GM19467 (cell line): ENCODE results near the gene FOCAD.
"Not testable (repeated sequence)": the region's sequence is repeated elsewhere in the genome, so short reads cannot be mapped to it uniquely, and the experiment has no call there.

Experiments
- ATAC-seq: cut with Tn5 transposase; IDR thresholded peaks from one replicate; pipeline ENCODE4 v1.9.1; 2021; ENCODE audit warnings: mild to moderate bottlenecking, moderate library complexity; ENCODE audit not compliant: unreplicated experiment

Gene FOCAD, protein sequence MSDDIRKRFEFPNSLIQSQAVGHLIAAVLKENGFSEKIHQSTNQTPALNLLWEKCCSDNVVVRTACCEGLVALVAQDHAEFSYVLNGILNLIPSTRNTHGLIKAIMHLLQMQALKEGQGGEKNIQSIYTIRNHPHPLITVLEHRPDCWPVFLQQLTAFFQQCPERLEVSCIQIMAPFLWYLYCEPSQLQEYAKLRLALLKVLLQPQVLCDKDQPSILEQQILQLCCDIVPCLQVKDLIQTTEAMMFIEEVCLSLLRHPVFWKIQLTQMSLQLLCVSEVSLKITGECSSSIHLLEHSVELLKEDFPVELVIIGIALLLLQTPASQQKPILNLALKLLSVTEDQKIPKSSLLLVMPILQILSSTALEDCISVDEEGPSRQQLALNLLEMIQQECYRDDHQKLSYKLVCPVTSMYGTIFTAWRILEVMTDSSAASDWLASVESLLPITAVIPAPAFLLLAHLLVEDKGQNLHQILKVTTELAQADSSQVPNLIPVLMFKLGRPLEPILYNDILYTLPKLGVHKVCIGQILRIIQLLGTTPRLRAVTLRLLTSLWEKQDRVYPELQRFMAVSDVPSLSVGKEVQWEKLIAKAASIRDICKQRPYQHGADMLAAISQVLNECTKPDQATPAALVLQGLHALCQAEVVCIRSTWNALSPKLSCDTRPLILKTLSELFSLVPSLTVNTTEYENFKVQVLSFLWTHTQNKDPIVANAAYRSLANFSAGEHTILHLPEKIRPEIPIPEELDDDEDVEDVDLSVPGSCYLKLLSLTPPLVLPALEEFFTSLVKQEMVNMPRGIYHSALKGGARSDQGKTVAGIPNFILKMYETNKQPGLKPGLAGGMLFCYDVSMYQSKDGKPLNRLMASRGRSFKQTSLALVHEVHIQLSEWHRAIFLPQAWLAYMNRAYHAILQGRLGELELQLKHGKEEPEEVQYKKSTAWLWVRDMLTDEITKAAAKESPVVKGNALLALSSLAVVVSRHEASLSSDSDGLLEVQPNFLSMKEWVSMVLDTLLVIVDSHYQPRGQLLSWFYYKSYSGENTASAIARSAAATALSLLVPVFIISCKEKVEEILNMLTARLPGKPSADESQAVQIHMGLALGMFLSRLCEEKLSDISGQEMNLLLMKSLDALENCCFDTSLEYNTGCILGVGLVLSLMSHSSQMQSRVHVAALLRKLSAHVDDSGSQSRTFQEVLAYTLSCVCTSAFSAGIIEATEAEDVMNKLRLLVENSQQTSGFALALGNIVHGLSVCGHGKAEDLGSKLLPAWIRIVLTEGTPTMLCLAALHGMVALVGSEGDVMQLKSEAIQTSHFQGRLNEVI (N-terminal part only)

DNA sequence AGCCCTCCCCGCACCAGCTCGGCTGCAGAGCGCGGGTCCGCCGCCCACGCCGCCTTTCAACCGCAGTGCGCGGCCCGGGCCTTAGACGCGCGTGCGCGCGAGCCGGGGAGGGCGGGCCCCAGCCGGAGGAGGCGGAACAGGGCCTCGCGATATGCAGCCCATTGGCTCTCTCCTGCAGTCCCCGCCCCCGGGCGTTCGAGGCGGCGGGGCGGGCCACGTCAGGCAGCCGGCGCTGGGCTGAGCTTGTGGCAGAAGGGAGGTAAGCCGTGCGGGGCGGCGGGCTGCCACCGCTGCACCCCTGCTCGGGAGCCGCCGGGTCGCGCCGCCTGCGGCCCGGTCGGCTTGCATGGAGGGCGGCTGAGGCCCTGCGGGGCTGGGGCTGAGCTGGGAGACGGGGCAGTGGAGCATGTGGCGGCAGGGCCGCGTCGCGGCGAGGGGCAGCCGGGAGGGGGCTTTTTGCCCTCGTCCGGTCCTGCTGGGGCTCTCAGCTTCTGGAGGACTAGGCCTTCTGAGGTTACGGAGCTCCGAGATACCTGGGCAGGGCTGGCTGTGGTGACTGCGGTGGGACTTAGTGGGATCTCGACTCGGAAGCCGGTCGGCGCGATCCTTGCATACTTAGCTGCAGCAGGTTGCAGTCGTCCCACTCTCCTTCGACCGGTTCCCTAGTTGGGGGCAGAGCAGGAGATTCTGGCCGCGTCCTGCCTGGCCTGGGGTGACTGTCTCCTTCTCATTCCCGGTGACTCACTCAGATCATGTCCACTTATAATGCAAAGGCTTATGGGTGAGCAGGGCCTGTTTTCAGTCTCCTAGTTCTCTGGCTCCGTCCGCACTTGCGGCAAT lies at the start of gene FOCAD:
Gene FOCAD, plus strand, starts transcription at position 225 of the 840 bp plus-strand sequence. CDS start 31,095 bp downstream, outside the sequence.
- ATAC-seq: peak; percentile 98

DNA sequence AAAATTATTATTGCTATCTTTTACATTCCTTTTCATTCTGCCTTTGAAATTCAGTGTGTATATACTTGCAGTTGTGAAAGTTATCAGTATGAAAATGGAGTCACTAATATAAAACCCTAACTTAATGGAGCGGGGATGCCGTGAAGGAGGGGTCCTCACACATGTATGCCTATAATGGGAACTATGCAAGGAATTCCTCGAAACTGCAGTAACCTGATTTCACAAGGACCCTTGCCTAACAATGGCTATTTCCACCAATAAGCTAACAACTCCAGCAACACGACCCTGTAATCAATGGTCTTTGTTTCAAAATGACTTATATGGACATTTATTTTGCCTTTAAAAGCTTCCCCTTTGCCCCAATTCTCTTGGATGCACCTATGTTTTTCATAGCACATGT lies 49.2 kb upstream of the FOCAD start:
- no peak for ATAC-seq

DNA sequence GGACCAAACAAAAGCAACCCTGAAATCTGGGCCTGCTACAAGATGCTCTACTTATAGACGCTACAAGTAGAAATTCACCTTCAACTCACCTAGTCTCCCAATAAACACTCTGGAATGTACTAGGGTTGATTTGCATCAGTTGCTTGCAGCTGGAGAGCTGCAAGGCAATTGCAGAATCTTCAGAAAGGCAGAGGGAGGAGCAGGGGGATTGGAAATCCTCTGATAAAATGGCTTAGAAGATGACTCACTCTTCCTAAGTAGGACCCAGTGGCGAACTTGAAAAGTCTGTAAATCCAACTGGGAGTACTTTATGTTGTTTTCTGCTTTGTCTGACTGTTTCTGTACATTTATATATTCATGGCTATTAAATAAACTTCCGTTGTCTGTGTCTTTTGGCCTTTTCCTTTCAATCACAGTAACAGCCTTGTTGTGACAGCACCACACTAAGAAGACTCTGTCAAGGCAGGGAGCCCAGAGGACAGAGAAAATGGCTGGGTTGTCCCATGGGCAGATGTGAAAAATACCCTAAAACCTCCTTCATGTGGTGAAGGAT lies 47.1 kb upstream of the FOCAD start:
- no peak for ATAC-seq

DNA sequence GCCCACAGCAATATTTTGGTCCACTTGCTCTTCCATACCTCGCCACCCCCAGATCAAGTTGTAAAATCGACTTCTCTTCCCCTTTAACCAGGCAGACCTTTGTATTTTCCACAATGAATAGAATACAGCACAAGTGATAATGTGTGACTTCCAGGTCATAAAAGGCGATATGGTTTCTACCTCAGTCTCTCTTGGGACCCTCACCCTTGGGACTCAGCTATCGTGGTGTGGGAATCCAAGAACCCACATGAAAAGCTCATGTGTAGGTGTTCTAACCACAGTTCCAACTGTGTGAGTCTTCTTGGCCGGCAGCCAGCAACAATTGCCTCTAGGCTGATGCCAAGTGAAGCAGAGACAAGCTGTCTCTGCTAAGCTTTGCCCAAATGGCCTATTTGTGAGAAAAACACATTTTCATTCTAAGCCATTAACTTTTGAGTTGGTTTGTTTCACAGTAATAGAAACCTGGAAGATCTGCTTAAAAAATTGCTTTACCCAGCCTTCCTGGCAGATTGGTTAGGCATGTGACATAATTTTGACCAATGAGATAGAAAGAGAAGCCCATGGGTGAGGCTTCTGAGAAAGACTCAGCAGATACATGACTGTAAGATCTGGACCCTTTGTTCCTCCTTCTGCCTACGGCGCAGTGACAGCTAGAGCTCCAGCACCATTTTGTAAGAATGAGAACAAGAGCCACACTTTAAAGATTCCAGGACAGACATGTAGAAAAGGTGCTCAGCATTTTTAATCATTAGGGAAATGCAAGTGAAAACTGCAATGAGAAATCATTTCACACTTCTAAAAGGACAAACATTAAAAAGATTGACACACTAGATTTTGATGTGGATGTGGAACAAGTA lies 43.5 kb upstream of the FOCAD start:
- peak; percentile 86 for ATAC-seq

DNA sequence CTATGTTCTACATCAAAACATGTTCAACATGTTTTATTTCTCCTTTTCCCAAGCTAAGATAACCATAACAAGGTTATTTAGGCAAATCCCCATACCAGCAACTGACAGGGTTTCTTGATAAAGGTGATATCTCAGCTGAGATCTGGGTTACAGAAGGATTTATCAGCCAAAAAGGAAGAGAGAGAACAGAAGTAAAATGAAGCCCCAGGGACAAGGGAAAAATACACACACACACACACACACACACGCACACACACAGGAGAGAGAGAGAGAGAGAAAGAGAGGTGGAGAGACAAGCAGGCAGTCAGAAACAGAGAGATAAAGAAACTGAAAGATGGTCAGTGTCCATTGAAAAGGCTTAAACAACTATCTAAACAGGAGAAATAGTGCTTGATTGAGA lies 42.0 kb upstream of the FOCAD start:
- ATAC-seq: no peak

DNA sequence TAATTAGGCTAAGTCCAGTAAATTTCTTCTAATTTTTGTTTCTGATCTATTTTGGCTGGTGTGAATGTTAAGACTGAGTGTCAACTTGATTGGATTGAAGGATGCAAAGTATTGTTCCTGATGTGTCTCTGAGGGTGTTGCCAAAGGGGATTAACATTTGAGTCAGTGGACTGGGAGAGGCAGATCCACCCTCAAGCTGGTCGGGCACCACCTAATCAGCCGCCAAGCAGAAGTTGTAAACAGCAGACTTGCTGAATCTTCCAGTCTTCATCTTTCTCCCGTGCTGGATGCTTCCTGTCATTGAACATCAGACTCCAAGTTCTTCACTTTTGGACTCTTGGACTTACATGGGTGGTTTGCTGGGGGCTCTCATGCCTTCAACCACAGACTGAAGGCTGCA lies 40.4 kb upstream of the FOCAD start:
- no peak for ATAC-seq

DNA sequence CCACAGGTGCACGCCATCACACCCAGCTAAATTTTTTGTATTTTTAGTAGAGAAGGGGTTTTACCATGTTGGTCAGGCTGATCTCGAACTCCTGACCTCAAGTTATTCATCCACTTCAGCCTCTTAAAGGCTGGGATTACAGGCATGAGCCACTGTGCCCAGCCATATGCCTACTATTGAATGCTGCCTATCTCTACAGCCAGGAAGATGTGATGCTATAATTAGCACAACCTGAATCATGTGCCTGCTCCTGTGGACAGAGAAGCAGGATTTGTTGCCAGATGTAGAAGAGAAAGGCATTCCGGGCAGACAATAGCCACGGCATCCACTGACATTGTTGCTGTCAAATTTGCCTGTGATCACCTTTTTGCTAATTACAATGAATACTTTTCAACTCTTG lies 37.4 kb upstream of the FOCAD start:
- ATAC-seq: no peak

DNA sequence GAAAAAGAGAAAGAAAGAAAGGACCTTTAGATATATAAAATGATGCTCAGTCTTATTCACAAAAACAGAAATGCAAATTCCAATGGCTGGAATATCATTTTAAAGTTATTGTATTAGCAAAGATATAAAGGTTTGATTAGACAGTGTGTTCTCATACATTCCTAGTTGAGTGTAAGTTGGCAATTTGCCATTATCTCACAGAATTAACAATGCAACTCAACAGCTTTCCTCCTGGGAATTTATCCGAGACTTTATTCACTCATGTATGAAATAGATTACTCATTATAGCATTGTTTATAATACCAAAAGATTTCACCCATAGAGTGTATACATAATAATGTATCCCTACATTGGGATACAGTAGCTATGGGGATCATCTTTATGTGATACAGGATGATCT lies 34.7 kb upstream of the FOCAD start:
- no peak for ATAC-seq

DNA sequence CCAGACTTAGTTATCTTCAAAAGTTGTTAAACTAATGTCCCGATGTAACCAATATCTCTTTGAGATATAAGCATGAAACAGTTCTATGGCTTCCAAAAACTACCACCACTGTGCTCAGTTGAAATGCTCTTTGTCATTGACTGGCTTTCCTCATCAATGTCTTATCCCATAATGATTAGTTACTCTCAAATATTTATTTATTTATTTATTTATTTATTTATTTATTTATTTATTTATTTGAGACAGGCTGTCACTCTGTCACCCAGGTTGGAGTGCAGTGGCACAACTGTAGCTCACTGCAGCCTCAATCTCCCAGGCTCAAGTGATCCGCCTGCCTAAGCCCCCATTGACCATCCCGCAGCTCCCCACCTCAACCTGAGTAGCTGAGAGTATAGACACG lies 33.7 kb upstream of the FOCAD start:
- no peak for ATAC-seq

DNA sequence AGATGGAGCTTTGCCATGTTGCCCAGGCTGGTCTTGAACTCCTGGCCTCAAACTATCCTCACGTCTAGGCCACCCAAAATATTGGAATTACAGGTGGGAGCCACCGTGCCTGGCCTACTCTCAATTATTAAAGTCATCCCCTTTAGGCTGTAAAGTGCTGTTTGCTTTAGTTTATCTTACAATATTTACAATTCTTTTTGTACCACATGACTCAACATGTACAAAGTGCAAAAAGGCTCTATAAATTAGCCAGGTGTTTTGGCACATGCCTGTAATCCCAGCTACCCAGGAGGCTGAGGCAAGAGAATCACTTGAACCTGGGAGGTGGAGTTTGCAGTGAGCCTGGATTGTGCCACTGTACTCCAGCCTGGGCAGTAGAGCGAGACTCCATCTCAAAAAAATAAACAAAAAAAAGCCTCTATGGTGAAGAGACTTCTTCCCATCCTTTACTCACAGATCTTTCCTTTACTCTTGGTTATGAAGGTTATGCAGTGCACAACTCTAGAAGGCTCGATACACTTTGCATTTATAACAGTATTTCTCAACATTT lies 33.2 kb upstream of the FOCAD start:
- no peak for ATAC-seq

DNA sequence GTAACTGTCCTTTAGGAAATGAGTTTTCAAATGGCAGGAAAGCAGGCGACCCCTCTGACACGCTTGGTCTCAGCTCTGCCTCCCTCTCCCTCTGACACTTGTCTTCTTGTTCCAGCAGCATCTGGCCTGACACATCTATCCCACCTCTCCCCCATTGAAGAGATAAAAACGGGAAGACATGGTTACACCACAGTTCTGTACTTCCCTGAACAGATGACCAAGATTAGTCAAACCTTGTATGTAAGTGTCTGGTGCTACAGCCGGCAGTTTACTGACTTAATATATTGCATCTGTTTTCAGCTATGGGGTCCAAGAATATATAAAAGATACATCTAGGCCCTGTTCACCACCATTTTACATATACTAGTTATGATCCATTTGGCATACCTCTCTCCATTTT lies 32.1 kb upstream of the FOCAD start:
- ATAC-seq: no peak

DNA sequence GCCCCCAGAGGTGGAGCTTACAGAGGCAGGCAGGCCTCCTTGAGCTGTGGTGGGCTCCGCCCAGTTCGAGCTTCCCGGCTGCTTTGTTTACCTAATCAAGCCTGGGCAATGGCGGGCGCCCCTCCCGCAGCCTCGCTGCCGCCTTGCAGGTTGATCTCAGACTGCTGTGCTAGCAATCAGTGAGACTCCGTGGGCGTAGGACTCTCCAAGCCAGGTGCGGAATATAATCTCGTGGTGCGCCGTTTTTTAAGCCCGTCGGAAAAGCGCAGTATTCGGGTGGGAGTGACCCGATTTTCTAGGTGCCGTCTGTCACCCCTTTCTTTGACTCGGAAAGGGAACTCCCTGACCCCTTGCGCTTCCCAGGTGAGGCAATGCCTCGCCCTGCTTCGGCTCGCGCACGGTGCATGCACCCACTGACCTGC lies 25.8 kb upstream of the FOCAD start:
- not testable (repeated sequence) for ATAC-seq

DNA sequence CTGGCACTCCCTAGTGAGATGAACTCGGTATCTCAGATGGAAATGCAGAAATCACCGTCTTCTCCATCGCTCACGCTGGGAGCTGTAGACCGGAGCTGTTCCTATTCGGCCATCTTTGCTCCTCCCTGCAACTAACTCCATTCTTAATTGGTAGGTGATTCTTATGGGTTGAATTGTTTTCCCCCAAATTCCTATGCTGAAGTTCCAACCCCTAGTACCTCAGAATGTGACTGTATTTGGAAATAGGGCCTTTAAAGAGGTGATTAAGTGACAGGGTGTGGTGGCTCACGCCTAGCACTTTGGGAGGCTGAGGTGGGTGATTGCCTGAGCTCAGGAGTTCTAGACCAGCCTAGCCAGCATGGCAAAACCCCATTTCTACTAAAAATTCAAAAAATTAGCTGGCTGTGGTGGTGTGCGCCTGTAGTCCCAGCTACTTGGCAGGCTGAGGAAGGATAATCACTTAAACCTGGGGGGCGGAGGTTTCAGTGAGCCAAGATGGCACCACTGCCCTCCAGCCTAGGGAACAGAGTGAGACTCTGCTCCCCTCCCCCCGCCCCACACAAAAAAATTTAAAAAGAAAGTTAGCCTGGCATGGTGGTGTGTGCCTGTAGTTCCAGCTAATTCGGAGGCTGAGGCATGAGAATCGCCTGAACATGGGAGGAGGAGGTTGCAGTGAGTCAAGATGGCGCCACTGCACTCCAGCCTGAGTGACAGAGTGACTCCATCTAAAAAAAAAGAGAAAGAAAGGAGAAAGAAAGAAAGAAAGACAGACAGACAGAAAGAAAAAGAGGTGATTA lies 25.2 kb upstream of the FOCAD start:
- no peak for ATAC-seq

DNA sequence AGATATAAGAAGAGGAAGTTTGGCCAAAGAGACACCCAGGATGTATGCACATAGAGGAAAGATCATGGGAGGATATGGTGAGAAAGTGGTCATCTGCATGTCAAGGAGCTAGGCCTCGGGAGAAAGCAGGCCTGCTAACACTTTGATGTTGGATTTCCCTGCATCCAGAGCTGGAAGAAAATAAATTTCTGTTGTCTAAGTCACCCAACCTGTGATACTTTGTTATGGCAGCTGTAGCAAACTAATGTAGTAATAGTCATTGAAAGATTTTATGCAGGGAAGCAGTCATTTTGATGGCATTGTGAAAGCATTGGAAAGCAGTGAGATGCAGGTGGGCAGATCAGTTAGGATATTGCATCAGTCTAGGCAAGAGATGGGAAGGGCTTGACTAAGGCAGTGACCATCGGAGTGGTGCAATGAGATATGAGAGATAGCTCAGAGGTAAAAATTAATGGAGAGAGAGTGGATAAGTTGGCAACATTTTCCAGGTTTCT lies 24.5 kb upstream of the FOCAD start:
- ATAC-seq: no peak

DNA sequence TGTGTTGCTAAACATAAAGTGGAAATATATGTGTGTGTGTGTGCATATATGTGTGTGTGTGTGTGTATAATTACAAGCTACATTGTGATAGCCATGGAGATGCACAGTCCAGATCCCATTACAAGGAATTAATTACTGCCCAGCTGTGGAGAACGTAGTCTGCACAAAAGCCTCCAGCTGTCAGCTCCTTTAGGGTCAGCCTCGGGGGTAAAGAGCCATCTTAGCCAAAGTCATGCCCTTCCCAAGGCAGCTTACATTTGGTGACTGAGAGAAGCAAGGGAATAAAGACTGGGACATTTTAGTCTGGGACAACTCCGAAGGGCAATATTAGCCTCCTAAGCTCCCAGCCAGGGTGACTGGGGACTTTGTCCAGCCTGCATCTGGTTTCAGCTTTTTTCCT lies 21.9 kb upstream of the FOCAD start:
- ATAC-seq: no peak

DNA sequence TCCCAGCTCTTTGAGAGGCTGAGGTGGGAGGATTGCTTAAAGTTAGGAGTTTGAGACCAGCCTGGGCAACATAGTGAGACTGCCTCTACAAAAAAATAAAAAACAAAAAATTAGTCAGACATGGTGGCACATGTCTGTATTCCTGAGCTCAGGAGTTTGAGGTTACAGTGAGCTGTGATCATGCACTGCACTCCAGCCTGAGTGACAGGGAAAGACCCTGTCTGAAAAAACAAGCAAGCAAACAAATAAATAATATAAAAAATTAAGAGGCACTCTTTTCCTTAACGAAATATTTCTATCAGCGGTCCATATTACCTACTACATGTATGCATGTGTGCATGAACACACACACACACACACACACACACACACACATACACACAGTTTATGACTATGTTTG lies 20.9 kb upstream of the FOCAD start:
- no peak for ATAC-seq

DNA sequence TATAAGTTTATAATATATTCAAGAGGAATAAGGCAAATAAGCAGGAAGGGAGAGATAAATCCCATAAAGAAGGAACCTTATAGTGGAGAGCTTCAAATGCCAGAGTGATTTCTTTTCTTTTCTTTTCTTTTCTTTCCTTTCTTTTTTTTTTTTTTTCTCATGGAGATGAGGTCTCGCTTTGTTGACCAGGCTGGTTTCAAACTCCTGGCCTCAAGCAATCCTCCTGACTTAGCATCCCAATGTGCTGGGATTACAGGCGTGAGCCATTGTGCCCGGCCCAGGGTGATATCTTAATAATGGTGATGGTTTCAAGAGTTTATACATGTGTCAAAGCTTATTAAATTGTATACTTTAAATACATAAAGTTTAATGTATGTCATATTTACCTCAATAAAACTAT lies 19.6 kb upstream of the FOCAD start:
- ATAC-seq: no peak

DNA sequence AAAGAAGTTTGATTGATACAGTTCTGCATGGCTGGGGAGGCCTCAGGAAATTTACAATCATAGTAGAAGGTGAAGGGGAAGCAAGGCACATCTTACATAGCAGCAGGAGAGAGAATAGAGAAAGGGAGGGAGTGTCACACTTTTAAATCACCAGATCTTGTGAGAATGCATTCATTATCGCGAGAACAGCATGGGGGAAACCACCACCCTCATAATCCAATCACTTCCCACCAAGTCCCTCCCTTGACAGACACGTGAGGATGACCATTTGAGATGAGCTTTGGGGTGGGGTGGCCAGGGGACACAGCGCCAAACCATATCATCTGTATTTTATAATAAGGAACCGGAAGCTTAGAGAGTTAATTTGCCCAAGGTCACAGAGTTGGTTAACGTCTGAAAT lies 13.7 kb upstream of the FOCAD start:
- no peak for ATAC-seq
